ENCODE measurements around the gene HCN2. TPM values are rescaled to one million over a fixed set of nuclear protein-coding genes. Genes with fewer than 3 reads are reported as not detected.

The HCN2 gene
- total RNA-seq, 1 experiment from 2014 or later = 0.04 TPM

DNA sequence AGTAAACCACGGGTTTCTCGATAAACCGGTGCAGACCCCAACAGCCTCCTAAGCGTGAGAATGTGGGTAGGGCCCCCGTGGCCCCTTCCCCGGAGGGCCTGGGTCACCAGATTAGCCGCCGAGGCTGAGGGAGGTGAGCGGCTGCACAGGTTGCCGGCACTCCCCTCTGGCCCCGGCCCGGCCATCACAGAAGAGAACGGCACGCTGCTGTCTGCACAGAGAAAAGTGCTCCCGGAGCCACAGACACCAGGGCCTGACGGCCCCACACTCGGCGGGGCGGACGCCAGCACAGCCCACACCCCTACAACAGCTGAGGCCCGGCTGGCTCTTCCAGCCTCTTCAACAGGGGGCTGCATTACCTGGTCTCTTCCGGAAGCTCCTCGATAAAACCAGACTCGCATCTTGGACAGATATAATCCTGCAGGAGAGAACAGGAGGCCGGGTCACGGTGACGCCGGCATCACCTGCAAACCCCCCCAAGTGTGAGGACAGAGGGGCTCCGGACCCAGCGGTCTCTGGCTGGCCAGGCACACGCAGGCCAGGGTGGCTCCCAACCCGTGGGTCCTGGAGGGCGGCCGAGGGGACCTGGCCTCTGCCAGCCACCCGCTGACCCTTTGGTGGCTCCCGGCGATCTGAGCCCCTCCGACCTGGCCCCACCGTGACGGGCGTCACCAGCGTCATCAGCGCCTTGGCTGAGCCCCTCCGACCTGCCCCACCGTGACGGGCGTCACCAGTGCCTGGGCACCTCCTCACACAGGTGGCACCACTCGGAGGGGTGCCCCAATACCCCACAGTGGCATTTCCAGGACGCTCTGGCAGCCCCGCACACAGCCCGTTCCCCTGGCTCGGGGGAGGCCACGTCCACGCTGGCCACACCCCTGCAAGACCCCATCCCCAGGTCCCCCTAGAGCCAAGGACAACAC, 63.0 kb downstream of the HCN2 start:
- H3K27me3 ChIP-seq (ENCODE audit: low read length) = no peaks in the 10 kb centered on the region
- DNase-seq (no peak), ATAC-seq (no peak)
- H3F3A ChIP-seq (ENCODE audit: low read length, unreplicated experiment) = no peaks in the 10 kb centered on the region
- H3K79me2 ChIP-seq (ENCODE audit: low read length) = peaks cover 52% of the 10 kb centered on the region
- H3K4me3 ChIP-seq (ENCODE audit: low read length) = no peak overlapping the region
- BruUV-seq (replicated peaks) = no TSS peak
- H4K20me1 ChIP-seq (ENCODE audit: low read length) = peaks cover 17% of the 10 kb centered on the region; the same call in 1 of the 2 replicates
- no peaks in the 10 kb centered on the region for H3K9me3 ChIP-seq (ENCODE audit: low read length)
- no peak for TF ChIP-seq EZH2 (IDR thresholded peaks at IDR 0.05; ENCODE audit: low read length, unreplicated experiment)
- TF ChIP-seq, protein P1, sequence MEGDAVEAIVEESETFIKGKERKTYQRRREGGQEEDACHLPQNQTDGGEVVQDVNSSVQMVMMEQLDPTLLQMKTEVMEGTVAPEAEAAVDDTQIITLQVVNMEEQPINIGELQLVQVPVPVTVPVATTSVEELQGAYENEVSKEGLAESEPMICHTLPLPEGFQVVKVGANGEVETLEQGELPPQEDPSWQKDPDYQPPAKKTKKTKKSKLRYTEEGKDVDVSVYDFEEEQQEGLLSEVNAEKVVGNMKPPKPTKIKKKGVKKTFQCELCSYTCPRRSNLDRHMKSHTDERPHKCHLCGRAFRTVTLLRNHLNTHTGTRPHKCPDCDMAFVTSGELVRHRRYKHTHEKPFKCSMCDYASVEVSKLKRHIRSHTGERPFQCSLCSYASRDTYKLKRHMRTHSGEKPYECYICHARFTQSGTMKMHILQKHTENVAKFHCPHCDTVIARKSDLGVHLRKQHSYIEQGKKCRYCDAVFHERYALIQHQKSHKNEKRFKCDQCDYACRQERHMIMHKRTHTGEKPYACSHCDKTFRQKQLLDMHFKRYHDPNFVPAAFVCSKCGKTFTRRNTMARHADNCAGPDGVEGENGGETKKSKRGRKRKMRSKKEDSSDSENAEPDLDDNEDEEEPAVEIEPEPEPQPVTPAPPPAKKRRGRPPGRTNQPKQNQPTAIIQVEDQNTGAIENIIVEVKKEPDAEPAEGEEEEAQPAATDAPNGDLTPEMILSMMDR (conservative IDR thresholded peaks at IDR 0.05; ENCODE audit: low read depth, low read length) = no peak
- no peak for TF ChIP-seq EZH2phosphoT487 (IDR thresholded peaks at IDR 0.05; ENCODE audit: borderline replicate concordance, low read length)
- no peaks in the 10 kb centered on the region for H3K4me1 ChIP-seq (ENCODE audit: insufficient read depth, low read length)
- no peak overlapping the region for H3K4me2 ChIP-seq (ENCODE audit: low read length)
- H3K9ac ChIP-seq (ENCODE audit: low read length) = no peak overlapping the region
- H3K36me3 ChIP-seq (ENCODE audit: low read depth, low read length) = no peaks in the 10 kb centered on the region
- ChIA-PET CTCF (no interaction called here), POLR2A (ENCODE audit: unreplicated experiment) (no interaction called here)
- H2AFZ ChIP-seq (ENCODE audit: low read length) = no peak overlapping the region
- no peaks in the 10 kb centered on the region for H3K9me2 ChIP-seq (replicated peaks; ENCODE audit: low read length)
- H3K27ac ChIP-seq (ENCODE audit: low read length) = no peak overlapping the region
- intact Hi-C loops (cut with micrococcal nuclease) = no loop called here

DNA sequence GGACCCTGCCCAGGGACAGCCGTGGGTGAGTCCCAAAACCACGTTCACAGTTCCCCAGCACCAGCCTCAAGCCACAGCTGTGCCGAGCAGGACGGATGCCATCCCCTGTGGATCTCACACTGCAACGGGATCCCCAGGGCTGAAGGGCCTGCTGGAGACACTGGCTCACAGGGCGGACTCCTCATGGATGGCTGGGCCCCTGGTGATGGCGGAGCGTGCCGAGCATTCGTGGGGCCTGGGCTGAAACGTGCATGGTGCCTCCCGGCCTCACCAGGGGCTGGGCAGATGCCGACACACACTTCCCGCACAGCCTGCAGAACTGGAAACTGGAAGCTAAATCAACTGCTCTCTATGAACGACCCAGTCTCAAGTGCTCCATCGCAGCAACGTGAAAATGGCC, 63.7 kb downstream of the HCN2 start:
- H3K4me2 ChIP-seq (ENCODE audit: low read length) = no peak overlapping the region
- DNase-seq (no peak), ATAC-seq (no peak)
- no peaks in the 10 kb centered on the region for H3K4me1 ChIP-seq (ENCODE audit: insufficient read depth, low read length)
- intact Hi-C loops (cut with micrococcal nuclease) = no loop called here
- H2AFZ ChIP-seq (ENCODE audit: low read length) = no peak overlapping the region
- no peaks in the 10 kb centered on the region for H3K36me3 ChIP-seq (ENCODE audit: low read depth, low read length)
- H4K20me1 ChIP-seq (ENCODE audit: low read length) = peaks cover 23% of the 10 kb centered on the region; the same call in 1 of the 2 replicates
- TF ChIP-seq, protein P1 (conservative IDR thresholded peaks at IDR 0.05; ENCODE audit: low read depth, low read length) = no peak
- no peak for TF ChIP-seq EZH2phosphoT487 (IDR thresholded peaks at IDR 0.05; ENCODE audit: borderline replicate concordance, low read length)
- TF ChIP-seq EZH2 (IDR thresholded peaks at IDR 0.05; ENCODE audit: low read length, unreplicated experiment) = no peak
- no peaks in the 10 kb centered on the region for H3F3A ChIP-seq (ENCODE audit: low read length, unreplicated experiment)
- H3K79me2 ChIP-seq (ENCODE audit: low read length) = peaks cover 59% of the 10 kb centered on the region
- no peaks in the 10 kb centered on the region for H3K9me3 ChIP-seq (ENCODE audit: low read length)
- CTCF ChIA-PET = no interaction called here
- no peaks in the 10 kb centered on the region for H3K27me3 ChIP-seq (ENCODE audit: low read length)
- H3K4me3 ChIP-seq (ENCODE audit: low read length) = no peak overlapping the region
- no peaks in the 10 kb centered on the region for H3K9me2 ChIP-seq (replicated peaks; ENCODE audit: low read length)
- H3K9ac ChIP-seq (ENCODE audit: low read length) = no peak overlapping the region
- no peak overlapping the region for H3K27ac ChIP-seq (ENCODE audit: low read length)
- no TSS peak for BruUV-seq (replicated peaks)
- POLR2A ChIA-PET (ENCODE audit: unreplicated experiment) = no interaction called here

DNA sequence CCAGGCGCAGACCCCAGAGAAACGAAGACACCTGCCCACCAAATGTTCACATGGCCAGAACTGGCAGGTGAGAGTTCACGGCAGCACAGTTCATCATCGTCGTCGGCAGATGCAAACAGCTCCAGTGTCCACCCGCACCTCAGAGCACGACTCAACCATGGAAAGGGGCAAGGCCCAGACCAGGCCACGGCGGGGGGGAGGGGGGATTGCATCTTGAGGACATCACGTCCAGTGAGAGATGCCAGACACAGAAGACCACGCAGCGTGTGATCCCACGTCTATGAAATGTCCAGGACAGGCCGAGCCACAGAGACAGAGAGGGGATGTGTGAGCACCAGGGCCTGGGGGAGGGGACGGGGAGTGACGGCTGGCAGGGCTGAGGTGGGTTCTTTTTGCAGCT, 66.0 kb downstream of the HCN2 start:
- Histone ChIP-seq H4K20me1 (ENCODE audit: low read length) (peaks cover 38% of the 10 kb centered on the region), H3K4me3 (ENCODE audit: low read length) (no peak overlapping the region), H3K79me2 (ENCODE audit: low read length) (peaks cover 81% of the 10 kb centered on the region), H3K9me2 (replicated peaks; ENCODE audit: low read length) (no peaks in the 10 kb centered on the region), H3K9me3 (ENCODE audit: low read length) (no peaks in the 10 kb centered on the region), H3K9ac (ENCODE audit: low read length) (no peak overlapping the region), H3K4me2 (ENCODE audit: low read length) (no peak overlapping the region), H3K27me3 (ENCODE audit: low read length) (no peaks in the 10 kb centered on the region), H3F3A (ENCODE audit: low read length, unreplicated experiment) (no peaks in the 10 kb centered on the region), H2AFZ (ENCODE audit: low read length) (no peak overlapping the region), H3K4me1 (ENCODE audit: insufficient read depth, low read length) (peaks cover 2% of the 10 kb centered on the region; the same call in 1 of the 2 replicates), H3K27ac (ENCODE audit: low read length) (no peak overlapping the region), H3K36me3 (ENCODE audit: low read depth, low read length) (no peaks in the 10 kb centered on the region)
- intact Hi-C loops (cut with micrococcal nuclease) = no loop called here
- no peak for TF ChIP-seq EZH2 (IDR thresholded peaks at IDR 0.05; ENCODE audit: low read length, unreplicated experiment)
- TF ChIP-seq, protein P1 (conservative IDR thresholded peaks at IDR 0.05; ENCODE audit: low read depth, low read length) = no peak
- no peak for TF ChIP-seq EZH2phosphoT487 (IDR thresholded peaks at IDR 0.05; ENCODE audit: borderline replicate concordance, low read length)
- no peak for ATAC-seq
- POLR2A ChIA-PET (ENCODE audit: unreplicated experiment) = no interaction called here
- no peak for DNase-seq
- no TSS peak for BruUV-seq (replicated peaks)
- CTCF ChIA-PET = no interaction called here
